Loucy (cell line): Measurements from ENCODE around the gene ACSF2.
"Not testable (repeated sequence)": the region's sequence is repeated elsewhere in the genome, so short reads cannot be mapped to it uniquely, and the experiment has no call there.

Experiments used
- EZH2phosphoT487 ChIP-seq: fragments of 200-600 bp; IDR thresholded peaks from 2 replicates; pipeline ENCODE4 v1.6.1; 2018; ENCODE audit warnings: antibody characterized with exemption, mild to moderate bottlenecking, moderate library complexity, borderline replicate concordance
- TF ChIP-seq, protein P1 (sequence below): fragments of 200-600 bp; sonication (generic); conservative IDR thresholded peaks from 2 replicates; pipeline ENCODE4 v1.5.1; 2014; ENCODE audit warnings: mild to moderate bottlenecking, antibody characterized with exemption, low read length

DNA sequence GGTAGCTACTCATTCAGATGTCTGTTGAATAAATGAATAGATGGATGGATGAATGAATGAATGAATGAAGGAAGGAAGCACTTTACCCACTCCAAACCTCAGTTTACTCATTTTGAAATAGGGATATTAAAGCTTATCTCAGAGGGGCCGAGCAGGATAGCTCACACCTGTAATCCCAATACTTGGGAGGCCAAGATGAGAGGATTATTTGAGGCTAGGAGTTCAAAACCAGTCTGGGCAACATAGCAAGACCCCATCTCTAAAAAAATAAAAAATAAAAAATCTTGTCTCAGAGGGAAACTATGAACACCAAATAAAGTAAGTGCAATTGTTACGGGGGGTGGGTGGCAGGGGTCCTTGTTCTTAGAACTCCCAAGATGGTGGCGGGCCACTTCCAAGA lies 27.3 kb upstream of the ACSF2 start:
- TF ChIP-seq, protein P1, sequence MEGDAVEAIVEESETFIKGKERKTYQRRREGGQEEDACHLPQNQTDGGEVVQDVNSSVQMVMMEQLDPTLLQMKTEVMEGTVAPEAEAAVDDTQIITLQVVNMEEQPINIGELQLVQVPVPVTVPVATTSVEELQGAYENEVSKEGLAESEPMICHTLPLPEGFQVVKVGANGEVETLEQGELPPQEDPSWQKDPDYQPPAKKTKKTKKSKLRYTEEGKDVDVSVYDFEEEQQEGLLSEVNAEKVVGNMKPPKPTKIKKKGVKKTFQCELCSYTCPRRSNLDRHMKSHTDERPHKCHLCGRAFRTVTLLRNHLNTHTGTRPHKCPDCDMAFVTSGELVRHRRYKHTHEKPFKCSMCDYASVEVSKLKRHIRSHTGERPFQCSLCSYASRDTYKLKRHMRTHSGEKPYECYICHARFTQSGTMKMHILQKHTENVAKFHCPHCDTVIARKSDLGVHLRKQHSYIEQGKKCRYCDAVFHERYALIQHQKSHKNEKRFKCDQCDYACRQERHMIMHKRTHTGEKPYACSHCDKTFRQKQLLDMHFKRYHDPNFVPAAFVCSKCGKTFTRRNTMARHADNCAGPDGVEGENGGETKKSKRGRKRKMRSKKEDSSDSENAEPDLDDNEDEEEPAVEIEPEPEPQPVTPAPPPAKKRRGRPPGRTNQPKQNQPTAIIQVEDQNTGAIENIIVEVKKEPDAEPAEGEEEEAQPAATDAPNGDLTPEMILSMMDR: not testable (repeated sequence)
- TF ChIP-seq EZH2phosphoT487: not testable (repeated sequence)
